Suprapubic skin (tissue), 4 donors: ENCODE data around the gene SCRN2. TPM values are rescaled to one million over a fixed set of nuclear protein-coding genes. Genes with fewer than 3 reads are reported as not detected.

Source experiments
- DNase-seq, 2 donors: peaks; one replicate each; pipeline ENCODE4 v3.0.0-alpha.2; 2019; ENCODE audit warnings: low spot score in 2 of 2
- H3K27ac ChIP-seq: fragments of 200-600 bp; sonication (generic); one replicate; pipeline ENCODE4 v1.5.1; 2019
- H3K27me3 ChIP-seq: fragments of 200-600 bp; sonication (generic); one replicate; pipeline ENCODE4 v1.5.1; 2019
- H3K36me3 ChIP-seq: fragments of 200-600 bp; sonication (generic); one replicate; pipeline ENCODE4 v1.5.1; 2019
- H3K4me1 ChIP-seq: fragments of 200-600 bp; sonication (generic); one replicate; pipeline ENCODE4 v1.5.1; 2019
- H3K4me3 ChIP-seq: fragments of 200-600 bp; sonication (generic); one replicate; pipeline ENCODE4 v1.5.1; 2019; ENCODE audit warnings: mild to moderate bottlenecking
- H3K9me3 ChIP-seq: fragments of 200-600 bp; sonication (generic); one replicate; pipeline ENCODE4 v1.5.1; 2019
- CTCF ChIP-seq, 2 donors: fragments of 200-600 bp in 1 of 2; fragments of 450-650 bp in 1 of 2; sonication (generic) in 1 of 2; IDR thresholded peaks; one replicate each; pipeline ENCODE4 v1.5.1; 2016 to 2019; ENCODE audit warnings: antibody characterized with exemption in 2 of 2, mild to moderate bottlenecking in 1 of 2, moderate library complexity in 1 of 2
- EP300 ChIP-seq: sonication (generic); formaldehyde crosslinking; IDR thresholded peaks from one replicate; pipeline ENCODE4 v1.6.1; 2017; ENCODE audit warnings: antibody characterized with exemption
- POLR2A ChIP-seq, 2 donors: fragments of 450-650 bp; IDR thresholded peaks; one replicate each; pipeline ENCODE4 v1.6.1; 2017; ENCODE audit warnings: antibody characterized with exemption in 2 of 2, mild to moderate bottlenecking in 2 of 2, moderate library complexity in 2 of 2
- POLR2AphosphoS5 ChIP-seq, 3 donors: sonication (generic); formaldehyde crosslinking; IDR thresholded peaks; one replicate each; pipeline ENCODE4 v1.6.1; 2017; ENCODE audit warnings: antibody characterized with exemption in 3 of 3
- WGBS: methylation state at CpG from one replicate; pipeline ENCODE4 v1.1.5; 2018; 5-methylcytosine and 5-hydroxymethylcytosine counted together
- total RNA-seq, 4 donors: library from RNA; depleted of rRNA; stranded (reverse); fragments of >200 nt; gene quantifications; one replicate each; pipeline ENCODE4 v1.1.0, GENCODE V29; 2016

SCRN2 gene
- total RNA-seq, 4 donors from 2014 or later = 22.3 to 46.4 (median 34.7) TPM

GRCh38 chr17:47808036-47808829 lies 32.8 kb downstream of the SCRN2 start:
- H3K4me3 ChIP-seq = no peak overlapping the region
- peaks cover 24% of the 10 kb centered on the region for H3K4me1 ChIP-seq

DNA sequence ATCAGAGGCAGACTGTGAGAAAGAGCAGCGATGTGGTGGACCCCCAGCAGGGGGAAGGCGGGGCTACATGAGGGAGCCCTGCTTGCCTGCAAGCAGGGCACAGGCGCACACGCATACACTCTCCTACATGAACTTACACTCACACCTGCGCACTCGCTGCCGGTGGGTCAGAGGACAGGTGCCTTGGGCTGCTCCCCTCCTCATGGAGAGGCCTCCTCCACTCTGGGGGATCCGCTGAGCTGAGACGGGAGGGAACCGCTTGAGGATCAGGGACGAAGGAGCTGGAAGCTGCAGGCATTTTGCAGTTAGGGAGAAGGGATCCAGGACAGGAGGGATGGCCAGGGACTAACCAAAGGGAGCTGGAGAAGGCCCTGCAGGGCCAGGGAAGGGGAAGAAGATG lies 33.7 kb downstream of the SCRN2 start:
- no peak for TF ChIP-seq CTCF (IDR thresholded peaks at IDR 0.05)
- peak; percentile 21 to 50 for DNase-seq
- peaks cover 28% of the 10 kb centered on the region for H3K36me3 ChIP-seq
- no peaks in the 10 kb centered on the region for H3K9me3 ChIP-seq
- no peaks in the 10 kb centered on the region for H3K27me3 ChIP-seq
- no peak overlapping the region for H3K27ac ChIP-seq
- WGBS = 93% methylated on average over 9 of the region's 11 CpGs
- H3K4me1 ChIP-seq = peaks cover 24% of the 10 kb centered on the region
- H3K4me3 ChIP-seq = no peak overlapping the region

More at GRCh38 chr17:47808036-47808829, 32.8 kb downstream of the SCRN2 start:
- TF ChIP-seq POLR2A (IDR thresholded peaks at IDR 0.05) (no peak), CTCF (IDR thresholded peaks at IDR 0.05) (no peak), POLR2AphosphoS5 (IDR thresholded peaks at IDR 0.05) (no peak), EP300 (no peak)
- H3K27ac ChIP-seq = no peak overlapping the region
- peaks cover 36% of the 10 kb centered on the region for H3K36me3 ChIP-seq
- peak; percentile 38 to 74 for DNase-seq
- WGBS = 90% methylated on average over 10 of the region's 20 CpGs
- no peaks in the 10 kb centered on the region for H3K9me3 ChIP-seq
- no peaks in the 10 kb centered on the region for H3K27me3 ChIP-seq

GRCh38 chr17:47806913-47807255 lies 34.2 kb downstream of the SCRN2 start:
- peaks cover 24% of the 10 kb centered on the region for H3K4me1 ChIP-seq
- no peak overlapping the region for H3K4me3 ChIP-seq
- no peak overlapping the region for H3K27ac ChIP-seq
- no peaks in the 10 kb centered on the region for H3K9me3 ChIP-seq
- TF ChIP-seq POLR2AphosphoS5 (IDR thresholded peaks at IDR 0.05) (no peak), POLR2A (IDR thresholded peaks at IDR 0.05) (no peak), CTCF (IDR thresholded peaks at IDR 0.05) (no peak), EP300 (no peak)
- no peaks in the 10 kb centered on the region for H3K27me3 ChIP-seq
- peak; percentile 36 to 69 for DNase-seq
- 68% methylated on average over 9 of the region's 9 CpGs for WGBS
- peaks cover 28% of the 10 kb centered on the region for H3K36me3 ChIP-seq

- 83% methylated on average over 15 of the region's 16 CpGs for WGBS
- Histone ChIP-seq H3K27ac (no peak overlapping the region), H3K4me3 (no peak overlapping the region), H3K4me1 (peaks cover 23% of the 10 kb centered on the region), H3K27me3 (peaks cover 4% of the 10 kb centered on the region), H3K9me3 (no peaks in the 10 kb centered on the region), H3K36me3 (peaks cover 28% of the 10 kb centered on the region)
- DNase-seq = peak; percentile 13 to 26
- TF ChIP-seq POLR2A (IDR thresholded peaks at IDR 0.05) = no peak
- TF ChIP-seq EP300 = no peak
- TF ChIP-seq CTCF (IDR thresholded peaks at IDR 0.05) = no peak
- no peak for TF ChIP-seq POLR2AphosphoS5 (IDR thresholded peaks at IDR 0.05)
Observed at GRCh38 chr17:47806026-47806912, 34.8 kb downstream of the SCRN2 start.

GRCh38 chr17:47804461-47804860 lies 36.6 kb downstream of the SCRN2 start:
- H3K27ac ChIP-seq = no peak overlapping the region
- peak; percentile 37 to 58 for DNase-seq
- TF ChIP-seq EP300 (no peak), CTCF (IDR thresholded peaks at IDR 0.05) (no peak), POLR2A (IDR thresholded peaks at IDR 0.05) (no peak)
- peaks cover 6% of the 10 kb centered on the region for H3K4me1 ChIP-seq
- peaks cover 23% of the 10 kb centered on the region for H3K36me3 ChIP-seq
- no peak overlapping the region for H3K4me3 ChIP-seq
- 59% methylated on average over 2 of the region's 3 CpGs for WGBS
- H3K27me3 ChIP-seq = peaks cover 4% of the 10 kb centered on the region
- no peaks in the 10 kb centered on the region for H3K9me3 ChIP-seq
